GM19099 (cell line): ENCODE data around the gene MUSK.

ENCODE experiments used
- POLR2A ChIP-seq: IDR thresholded peaks from 3 replicates; pipeline ENCODE4 v1.6.1; 2011; ENCODE audit warnings: low read depth; ENCODE audit not compliant: insufficient read length; ENCODE audit errors: extremely low read depth

Gene MUSK

GRCh38 chr9:110744715-110745384 lies 76.3 kb downstream of the MUSK start:
- TF ChIP-seq POLR2A, result no peak

- no peak for TF ChIP-seq POLR2A
These were observed 77.1 kb downstream of the MUSK start for GRCh38 chr9:110745676-110746075.

GRCh38 chr9:110746211-110746930 lies 77.8 kb downstream of the MUSK start:
- no peak for TF ChIP-seq POLR2A

GRCh38 chr9:110748251-110748893 lies 79.8 kb downstream of the MUSK start:
- TF ChIP-seq POLR2A, result no peak

GRCh38 chr9:110750272-110750671 lies 81.7 kb downstream of the MUSK start:
- no peak for TF ChIP-seq POLR2A

GRCh38 chr9:110751971-110752370 lies 83.4 kb downstream of the MUSK start:
- TF ChIP-seq POLR2A, result no peak

- no peak for TF ChIP-seq POLR2A
These were observed 84.2 kb downstream of the MUSK start for GRCh38 chr9:110752766-110753165.

- TF ChIP-seq POLR2A, result no peak
These were observed 85.2 kb downstream of the MUSK start for GRCh38 chr9:110753731-110754231.

- no peak for TF ChIP-seq POLR2A
These were observed 86.6 kb downstream of the MUSK start for GRCh38 chr9:110755179-110755578.

GRCh38 chr9:110758201-110758600 lies 89.6 kb downstream of the MUSK start:
- TF ChIP-seq POLR2A, result no peak

GRCh38 chr9:110762783-110763182 lies 94.2 kb downstream of the MUSK start:
- no peak for TF ChIP-seq POLR2A

GRCh38 chr9:110763568-110763967 lies 95.0 kb downstream of the MUSK start:
- TF ChIP-seq POLR2A, result no peak

GRCh38 chr9:110764006-110764405 lies 95.4 kb downstream of the MUSK start:
- TF ChIP-seq POLR2A, result no peak

GRCh38 chr9:110765926-110766325 lies 97.3 kb downstream of the MUSK start:
- no peak for TF ChIP-seq POLR2A

GRCh38 chr9:110767559-110768063 lies 99.0 kb downstream of the MUSK start:
- TF ChIP-seq POLR2A, result no peak
